Measurements from ENCODE around the gene MTMR3.

Gene MTMR3

DNA sequence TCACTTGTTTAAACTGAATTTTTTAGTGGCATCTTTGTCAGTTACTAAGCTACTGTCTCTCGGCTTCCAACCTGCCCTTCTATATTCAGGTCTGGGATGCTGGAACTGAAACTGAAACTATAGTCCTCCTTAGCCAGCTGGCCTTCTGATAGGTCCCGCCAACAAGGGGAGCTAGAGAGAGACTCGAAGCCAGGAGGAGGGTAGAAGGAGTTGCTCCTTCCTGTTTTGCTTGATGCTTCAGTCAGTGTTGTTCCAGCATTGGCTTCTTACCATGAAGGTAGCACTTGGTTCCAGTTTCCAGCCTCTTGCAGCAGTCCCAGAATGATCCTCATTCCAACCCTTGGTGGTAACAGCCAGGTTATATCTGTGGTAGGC, 164.4 kb downstream of the MTMR3 start:
- H3K4me1 ChIP-seq (ENCODE audit: control insufficient read depth in 1 of 2, insufficient read depth in 1 of 2, low read depth in 1 of 2, low read length in 1 of 2) = no peaks in the 10 kb centered on the region
- TF ChIP-seq, protein P1, sequence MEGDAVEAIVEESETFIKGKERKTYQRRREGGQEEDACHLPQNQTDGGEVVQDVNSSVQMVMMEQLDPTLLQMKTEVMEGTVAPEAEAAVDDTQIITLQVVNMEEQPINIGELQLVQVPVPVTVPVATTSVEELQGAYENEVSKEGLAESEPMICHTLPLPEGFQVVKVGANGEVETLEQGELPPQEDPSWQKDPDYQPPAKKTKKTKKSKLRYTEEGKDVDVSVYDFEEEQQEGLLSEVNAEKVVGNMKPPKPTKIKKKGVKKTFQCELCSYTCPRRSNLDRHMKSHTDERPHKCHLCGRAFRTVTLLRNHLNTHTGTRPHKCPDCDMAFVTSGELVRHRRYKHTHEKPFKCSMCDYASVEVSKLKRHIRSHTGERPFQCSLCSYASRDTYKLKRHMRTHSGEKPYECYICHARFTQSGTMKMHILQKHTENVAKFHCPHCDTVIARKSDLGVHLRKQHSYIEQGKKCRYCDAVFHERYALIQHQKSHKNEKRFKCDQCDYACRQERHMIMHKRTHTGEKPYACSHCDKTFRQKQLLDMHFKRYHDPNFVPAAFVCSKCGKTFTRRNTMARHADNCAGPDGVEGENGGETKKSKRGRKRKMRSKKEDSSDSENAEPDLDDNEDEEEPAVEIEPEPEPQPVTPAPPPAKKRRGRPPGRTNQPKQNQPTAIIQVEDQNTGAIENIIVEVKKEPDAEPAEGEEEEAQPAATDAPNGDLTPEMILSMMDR (IDR thresholded peaks at IDR 0.05) = no peak

GRCh38 chr22:30048681-30049080, 165.7 kb downstream of the MTMR3 start:
- no peaks in the 10 kb centered on the region for H3K36me3 ChIP-seq
- no peaks in the 10 kb centered on the region for H3K9me3 ChIP-seq
- no peaks in the 10 kb centered on the region for H3K4me1 ChIP-seq (ENCODE audit: control insufficient read depth in 1 of 2, insufficient read depth in 1 of 2, low read depth in 1 of 2, low read length in 1 of 2)
- H3K4me3 ChIP-seq (ENCODE audit: low read depth in 1 of 2, low read length in 1 of 2) = no peak overlapping the region
- no peak overlapping the region for H3K27ac ChIP-seq
- no peaks in the 10 kb centered on the region for H3K27me3 ChIP-seq
- TF ChIP-seq, protein P1 (IDR thresholded peaks at IDR 0.05) = no peak

More for the DNA sequence above, 164.4 kb downstream of the MTMR3 start:
- Histone ChIP-seq H3K27me3 (no peaks in the 10 kb centered on the region), H3K27ac (no peak overlapping the region), H3K9me3 (no peaks in the 10 kb centered on the region), H3K4me3 (ENCODE audit: low read depth in 1 of 2, low read length in 1 of 2) (no peak overlapping the region), H3K36me3 (no peaks in the 10 kb centered on the region)

DNA sequence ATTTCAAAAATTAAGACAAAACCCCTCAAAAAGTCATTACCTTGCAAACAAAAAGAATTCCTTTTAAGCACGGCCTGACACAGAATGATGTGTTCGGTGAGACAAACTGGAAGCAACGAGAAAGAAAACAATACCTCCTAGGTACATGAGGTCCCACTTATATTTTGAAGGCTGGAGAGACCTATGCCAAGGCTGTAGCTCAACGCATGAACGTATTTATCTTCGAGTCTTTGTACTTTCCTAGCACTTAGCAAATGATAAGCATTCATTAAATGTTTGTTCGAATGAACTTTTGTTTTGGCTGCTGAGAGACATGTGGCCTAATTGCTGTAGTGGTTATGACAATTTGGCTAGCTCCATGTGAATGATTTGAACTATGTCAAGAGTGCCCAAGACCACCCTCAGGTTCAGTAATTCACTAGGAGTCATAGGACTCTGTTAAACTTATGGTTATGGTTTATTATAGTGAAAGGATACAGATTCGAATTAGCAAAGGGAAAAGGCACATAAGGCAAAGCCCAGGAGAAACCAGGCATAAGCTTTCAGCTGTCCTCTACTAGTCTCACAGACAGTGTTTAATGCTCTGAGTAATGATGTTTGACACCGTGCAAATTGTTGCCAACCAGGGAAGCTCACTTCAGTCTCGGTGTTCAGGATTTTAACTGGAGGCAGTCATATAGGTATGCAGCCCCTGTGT, 171.2 kb downstream of the MTMR3 start:
- H3K9me3 ChIP-seq = no peaks in the 10 kb centered on the region
- H3K27ac ChIP-seq = no peak overlapping the region
- H3K4me3 ChIP-seq (ENCODE audit: low read depth in 1 of 2, low read length in 1 of 2) = no peak overlapping the region
- TF ChIP-seq, protein P1 (IDR thresholded peaks at IDR 0.05) = no peak
- no peaks in the 10 kb centered on the region for H3K4me1 ChIP-seq (ENCODE audit: control insufficient read depth in 1 of 2, insufficient read depth in 1 of 2, low read depth in 1 of 2, low read length in 1 of 2)
- H3K36me3 ChIP-seq = no peaks in the 10 kb centered on the region
- no peaks in the 10 kb centered on the region for H3K27me3 ChIP-seq

GRCh38 chr22:30054764-30055069, 171.7 kb downstream of the MTMR3 start:
- Histone ChIP-seq H3K9me3 (no peaks in the 10 kb centered on the region), H3K27ac (no peak overlapping the region), H3K36me3 (no peaks in the 10 kb centered on the region), H3K4me3 (ENCODE audit: low read depth in 1 of 2, low read length in 1 of 2) (no peak overlapping the region), H3K27me3 (no peaks in the 10 kb centered on the region), H3K4me1 (ENCODE audit: control insufficient read depth in 1 of 2, insufficient read depth in 1 of 2, low read depth in 1 of 2, low read length in 1 of 2) (no peaks in the 10 kb centered on the region)
- TF ChIP-seq, protein P1 (IDR thresholded peaks at IDR 0.05) = no peak

DNA sequence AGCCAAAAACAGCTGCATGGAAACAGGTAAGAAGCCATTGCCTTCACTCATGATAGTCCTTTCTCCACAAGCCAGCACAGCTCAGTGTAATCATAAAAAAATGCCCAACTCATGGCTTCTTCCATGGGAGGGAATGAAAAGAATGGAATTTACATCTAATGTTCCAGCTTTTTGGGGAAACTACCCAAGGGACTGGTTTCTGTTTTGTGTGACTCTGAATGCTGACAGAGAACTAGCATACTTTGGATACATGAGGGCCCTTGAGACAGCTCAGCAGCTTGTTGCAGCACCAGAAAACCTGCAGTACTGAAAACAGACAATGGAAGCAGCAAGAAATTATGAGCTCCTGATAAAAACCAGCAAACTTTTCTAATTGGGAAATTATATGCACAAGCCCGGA, 173.0 kb downstream of the MTMR3 start:
- no peaks in the 10 kb centered on the region for H3K27me3 ChIP-seq
- H3K36me3 ChIP-seq = no peaks in the 10 kb centered on the region
- TF ChIP-seq, protein P1 (IDR thresholded peaks at IDR 0.05) = no peak
- H3K9me3 ChIP-seq = no peaks in the 10 kb centered on the region
- no peak overlapping the region for H3K27ac ChIP-seq
- H3K4me1 ChIP-seq (ENCODE audit: control insufficient read depth in 1 of 2, insufficient read depth in 1 of 2, low read depth in 1 of 2, low read length in 1 of 2) = no peaks in the 10 kb centered on the region
- H3K4me3 ChIP-seq (ENCODE audit: low read depth in 1 of 2, low read length in 1 of 2) = no peak overlapping the region
